GM23248 (cell line): Measurements from ENCODE around the gene SUPT16H. TPM values are rescaled to one million over a fixed set of nuclear protein-coding genes. Genes with fewer than 3 reads are reported as not detected.

Experiments used
- DNase-seq: peaks from one replicate; pipeline ENCODE4 v3.0.0-alpha.2; 2015
- H2AFZ ChIP-seq: fragments of 200-600 bp; sonication (generic); 2 replicates; pipeline ENCODE4 v1.6.1; 2016; ENCODE audit warnings: antibody characterized with exemption
- H3F3A ChIP-seq: fragments of 200-600 bp; sonication (generic); 2 replicates; pipeline ENCODE4 v1.6.1; 2016; ENCODE audit warnings: mild to moderate bottlenecking, antibody characterized with exemption, mixed run types; ENCODE audit not compliant: insufficient read depth
- H3K27ac ChIP-seq: fragments of 200-600 bp; sonication (generic); 2 replicates; pipeline ENCODE4 v1.5.1; 2016; ENCODE audit warnings: mild to moderate bottlenecking
- H3K27me3 ChIP-seq: fragments of 200-600 bp; sonication (generic); replicated peaks from 2 replicates; pipeline ENCODE4 v1.6.1; 2016; ENCODE audit warnings: mild to moderate bottlenecking; ENCODE audit not compliant: insufficient read depth
- H3K36me3 ChIP-seq: fragments of 200-600 bp; sonication (generic); 2 replicates; pipeline ENCODE4 v1.6.1; 2016; ENCODE audit warnings: low read depth, mild to moderate bottlenecking
- H3K4me1 ChIP-seq: fragments of 200-600 bp; sonication (generic); 2 replicates; pipeline ENCODE4 v1.6.1; 2016; ENCODE audit warnings: mild to moderate bottlenecking; ENCODE audit not compliant: insufficient read depth
- H3K4me2 ChIP-seq: fragments of 200-600 bp; sonication (generic); one replicate; pipeline ENCODE4 v1.6.1; 2016; ENCODE audit warnings: mild to moderate bottlenecking; ENCODE audit not compliant: unreplicated experiment
- H3K4me3 ChIP-seq: fragments of 200-600 bp; sonication (generic); 2 replicates; pipeline ENCODE4 v1.5.1; 2016; ENCODE audit warnings: mild to moderate bottlenecking
- H3K79me2 ChIP-seq: fragments of 200-600 bp; sonication (generic); 2 replicates; pipeline ENCODE4 v1.6.1; 2016; ENCODE audit warnings: mild to moderate bottlenecking; ENCODE audit not compliant: insufficient read depth
- H3K9ac ChIP-seq: fragments of 200-600 bp; sonication (generic); 2 replicates; pipeline ENCODE4 v1.6.1; 2016; ENCODE audit warnings: mild to moderate bottlenecking
- H3K9me2 ChIP-seq: fragments of 200-600 bp; sonication (generic); 2 replicates; pipeline ENCODE4 v1.6.1; 2016; ENCODE audit warnings: mixed run types, mild to moderate bottlenecking, moderate library complexity; ENCODE audit not compliant: insufficient read depth
- H3K9me3 ChIP-seq: fragments of 200-600 bp; sonication (generic); one replicate; pipeline ENCODE4 v1.6.1; 2017; ENCODE audit warnings: low read depth
- H4K20me1 ChIP-seq: fragments of 200-600 bp; sonication (generic); 2 replicates; pipeline ENCODE4 v1.6.0; 2016; ENCODE audit not compliant: insufficient read depth
- EZH2 ChIP-seq: fragments of 200-600 bp; sonication (generic); IDR thresholded peaks from 2 replicates; pipeline ENCODE4 v1.6.1; 2018; ENCODE audit warnings: antibody characterized with exemption, mild to moderate bottlenecking; ENCODE audit not compliant: insufficient read depth, poor library complexity, severe bottlenecking
- EZH2phosphoT487 ChIP-seq: fragments of 200-600 bp; sonication (generic); IDR thresholded peaks from 2 replicates; pipeline ENCODE4 v1.6.1; 2018; ENCODE audit warnings: antibody characterized with exemption, moderate library complexity, mild to moderate bottlenecking, low read depth; ENCODE audit not compliant: insufficient read depth
- WGBS, 2 experiments: methylation state at CpG; one replicate each; pipeline ENCODE4 v1.1.6; 2015 to 2017; ENCODE audit warnings: low lambda C conversion rate in 2 of 2, low coverage in 1 of 2; ENCODE audit errors: missing lambda C conversion rate in 2 of 2; 5-methylcytosine and 5-hydroxymethylcytosine counted together
- in situ Hi-C: fragments of 300-500 bp; cut with MboI; formaldehyde crosslinking; loops from 2 replicates; pipeline ENCODE4 v1.15.0; 2020
- polyA plus RNA-seq: library from polyadenylated mRNA; unstranded; fragments of >200 nt; fragmentation: Nextera tagmentation; extraction: Ambion mirVana; gene quantifications from 2 replicates; pipeline ENCODE4 v1.2.1, GENCODE V29; 2016
- total RNA-seq: library from RNA; depleted of rRNA; stranded (reverse); fragments of >200 nt; shearing (Covaris generic); gene quantifications from 2 replicates; pipeline ENCODE4 v1.2.3, GENCODE V29; 2014; rRNA removed

The SUPT16H gene
- 56.9 and 61.7 TPM in 2 replicates for total RNA-seq
- 64.4 and 64.7 TPM in 2 replicates for polyA plus RNA-seq

GRCh38 chr14:21383848-21384493 is at the start of gene SUPT16H:
Gene SUPT16H, minus strand, starts transcription at chr14:21384019. Its CDS starts 92 bp downstream, at chr14:21383927.
- in situ Hi-C loops = no loop called here
- 1% methylated on average over 54 of the region's 54 CpGs for WGBS, 2 experiments
- Histone ChIP-seq H4K20me1 (no peaks in the 10 kb centered on the region), H3K27me3 (no peaks in the 10 kb centered on the region), H3K9ac (peak within 1 kb of the TSS; percentile 97), H3K36me3 (peaks cover 22% of the 10 kb centered on the region), H3K4me3 (peak within 1 kb of the TSS; percentile 87), H3K9me2 (no peaks in the 10 kb centered on the region), H3K4me1 (peaks cover 29% of the 10 kb centered on the region), H3K9me3 (no peaks in the 10 kb centered on the region), H2AFZ (peak within 1 kb of the TSS; percentile 82), H3K4me2 (peak within 1 kb of the TSS; percentile 98), H3K79me2 (peaks cover 48% of the 10 kb centered on the region), H3K27ac (peak within 1 kb of the TSS; percentile 94), H3F3A (peaks cover 29% of the 10 kb centered on the region)
- DNase-seq = peak; percentile 99
- no peak for TF ChIP-seq EZH2
- no peak for TF ChIP-seq EZH2phosphoT487

- H3K36me3 ChIP-seq = peaks cover 42% of the 10 kb centered on the region
- WGBS, 2 experiments = 62 to 81% methylated on average over 2 of the region's 2 CpGs
- in situ Hi-C loops = no loop called here
- no peak overlapping the region for H3K4me2 ChIP-seq
- no peak overlapping the region for H3K27ac ChIP-seq
- no peak overlapping the region for H3K9ac ChIP-seq
- no peak for TF ChIP-seq EZH2phosphoT487
- TF ChIP-seq EZH2 = no peak
- H3F3A ChIP-seq = no peaks in the 10 kb centered on the region
- H3K4me3 ChIP-seq = no peak overlapping the region
- DNase-seq = no peak
- H3K9me2 ChIP-seq = no peaks in the 10 kb centered on the region
- no peaks in the 10 kb centered on the region for H3K27me3 ChIP-seq
- no peak overlapping the region for H2AFZ ChIP-seq
- H3K79me2 ChIP-seq = peaks cover 96% of the 10 kb centered on the region
- H3K4me1 ChIP-seq = peaks cover 16% of the 10 kb centered on the region
- H3K9me3 ChIP-seq = no peaks in the 10 kb centered on the region
- no peaks in the 10 kb centered on the region for H4K20me1 ChIP-seq
Observed at GRCh38 chr14:21431126-21431525, 47.3 kb upstream of the SUPT16H start.

- Histone ChIP-seq H3K79me2 (peaks cover 92% of the 10 kb centered on the region), H3K36me3 (peaks cover 64% of the 10 kb centered on the region), H4K20me1 (no peaks in the 10 kb centered on the region)
Observed at GRCh38 chr14:21428930-21429329, 45.1 kb upstream of the SUPT16H start.

GRCh38 chr14:21426692-21427091 is 42.9 kb upstream of the SUPT16H start:
- no peaks in the 10 kb centered on the region for H3K4me1 ChIP-seq
- no peak overlapping the region for H2AFZ ChIP-seq
- H3K36me3 ChIP-seq = peaks cover 85% of the 10 kb centered on the region
- H3K9me2 ChIP-seq = no peaks in the 10 kb centered on the region
- H3K9ac ChIP-seq = no peak overlapping the region
- TF ChIP-seq EZH2phosphoT487 (no peak), EZH2 (no peak)
- H3K79me2 ChIP-seq = peaks cover 85% of the 10 kb centered on the region
- no peaks in the 10 kb centered on the region for H4K20me1 ChIP-seq
- H3K4me3 ChIP-seq = no peak overlapping the region
- no peaks in the 10 kb centered on the region for H3K9me3 ChIP-seq
- H3K27me3 ChIP-seq = no peaks in the 10 kb centered on the region
- 0 out of 2 replicates have a peak, but pooled peaks cover under 1% of the 10 kb centered on the region for H3F3A ChIP-seq
- in situ Hi-C loops = no loop called here
- no peak for DNase-seq
- H3K4me2 ChIP-seq = no peak overlapping the region
- WGBS, 2 experiments = 93 to 100% methylated on average over 1 of the region's 1 CpG
- H3K27ac ChIP-seq = no peak overlapping the region

More at GRCh38 chr14:21428930-21429329, 45.1 kb upstream of the SUPT16H start:
- Histone ChIP-seq H2AFZ (no peak overlapping the region), H3K27ac (no peak overlapping the region), H3K9me3 (no peaks in the 10 kb centered on the region), H3K9me2 (no peaks in the 10 kb centered on the region), H3K4me3 (no peak overlapping the region), H3F3A (no peaks in the 10 kb centered on the region), H3K27me3 (no peaks in the 10 kb centered on the region), H3K9ac (no peak overlapping the region), H3K4me1 (no peaks in the 10 kb centered on the region), H3K4me2 (no peak overlapping the region)
- DNase-seq = no peak
- in situ Hi-C loops = no loop called here
- 96 to 100% methylated on average over 4 of the region's 4 CpGs for WGBS, 2 experiments
- TF ChIP-seq EZH2 (no peak), EZH2phosphoT487 (no peak)
